Measurements from ENCODE around the gene ZBED2. TPM values are rescaled to one million over a fixed set of nuclear protein-coding genes. Genes with fewer than 3 reads are reported as not detected.
"Not testable (repeated sequence)": the region's sequence is repeated elsewhere in the genome, so short reads cannot be mapped to it uniquely, and the experiment has no call there.

ZBED2 gene
- total and polyA plus RNA-seq, 2 of the 8 experiments (the other 6 are each of a cell fraction or from before 2014, with no cell fraction given), result not detected

DNA sequence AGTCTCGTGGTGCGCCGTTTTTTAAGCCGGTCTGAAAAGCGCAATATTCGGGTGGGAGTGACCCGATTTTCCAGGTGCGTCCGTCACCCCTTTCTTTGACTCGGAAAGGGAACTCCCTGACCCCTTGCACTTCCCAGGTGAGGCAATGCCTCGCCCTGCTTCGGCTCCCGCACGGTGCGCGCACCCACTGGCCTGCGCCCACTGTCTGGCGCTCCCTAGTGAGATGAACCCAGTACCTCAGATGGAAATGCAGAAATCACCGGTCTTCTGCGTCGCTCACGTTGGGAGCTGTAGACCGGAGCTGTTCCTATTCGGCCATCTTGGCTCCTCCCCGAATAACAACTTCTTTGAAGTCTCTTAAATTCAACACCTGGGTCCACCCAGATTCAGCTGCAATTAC, 33.2 kb downstream of the ZBED2 start:
- H2BK5ac ChIP-seq (ENCODE audit: low read depth, low read length); H3K4me3 ChIP-seq (ENCODE audit: extremely low read depth in 1 of 4, insufficient read depth in 2 of 4, low read depth in 3 of 4, low read length in 4 of 4); H4K8ac ChIP-seq (ENCODE audit: extremely low read depth, insufficient read depth, low read length); H3K27me3 ChIP-seq (replicated peaks in 1 of 4; ENCODE audit: control insufficient read depth in 3 of 4, extremely low read depth in 1 of 4, insufficient read depth in 3 of 4, low read length in 3 of 4); H3K79me1 ChIP-seq (ENCODE audit: low read depth, low read length); H2BK20ac ChIP-seq (ENCODE audit: low read length); H3K27ac ChIP-seq (ENCODE audit: low read depth, low read length); H4K91ac ChIP-seq (replicated peaks; ENCODE audit: insufficient read length, low read length); H3K4me1 ChIP-seq (replicated peaks in 1 of 4; ENCODE audit: control insufficient read depth in 3 of 4, insufficient read depth in 4 of 4, low read length in 3 of 4); H2BK12ac ChIP-seq (ENCODE audit: low read depth, low read length); H3K79me2 ChIP-seq (ENCODE audit: control insufficient read depth in 1 of 2, insufficient read depth in 2 of 2, low read length in 2 of 2); H3K23me2 ChIP-seq (ENCODE audit: low read depth, low read length); H3K18ac ChIP-seq (ENCODE audit: extremely low read depth, low read length); H4K20me1 ChIP-seq (replicated peaks in 1 of 2; ENCODE audit: control insufficient read depth in 1 of 2, insufficient read depth in 2 of 2, low read length in 2 of 2); H3K9ac ChIP-seq (replicated peaks in 1 of 4; ENCODE audit: extremely low read depth in 1 of 4, low read depth in 3 of 4, low read length in 3 of 4); H3K14ac ChIP-seq (ENCODE audit: insufficient read length); H4K5ac ChIP-seq (ENCODE audit: insufficient read length, low read depth, low read length); H2AK5ac ChIP-seq (ENCODE audit: low read depth, low read length); H3K9me3 ChIP-seq (ENCODE audit: insufficient read depth in 2 of 2, low read depth in 1 of 2, low read length in 1 of 2); H2AFZ ChIP-seq (ENCODE audit: low read length); H3K23ac ChIP-seq (ENCODE audit: insufficient read length); H3K56ac ChIP-seq (replicated peaks; ENCODE audit: insufficient read length, low read depth, low read length); H3K36me3 ChIP-seq (ENCODE audit: control insufficient read depth in 2 of 4, insufficient read depth in 4 of 4, low read length in 3 of 4); H2BK120ac ChIP-seq (replicated peaks; ENCODE audit: low read depth, low read length); POLR2A ChIA-PET (ENCODE audit: partially characterized antibody); H3K4me2 ChIP-seq (ENCODE audit: insufficient read depth in 1 of 2, low read depth in 2 of 2, low read length in 2 of 2); CTCF ChIA-PET (ENCODE audit: partially characterized antibody); DNase-seq (ENCODE audit: low read depth in 1 of 2, low spot score in 2 of 2); H2BK15ac ChIP-seq (ENCODE audit: low read length); H3K4ac ChIP-seq (replicated peaks; ENCODE audit: insufficient read length, low read depth, low read length); FAIRE-seq: not testable (repeated sequence)
- 91% methylated on average over 15 of the region's 25 CpGs; no CpG with 5 or more reads in 1 of the 2 experiments for WGBS, 2 experiments (ENCODE audit: extremely low coverage in 1 of 2, insufficient coverage in 1 of 2, insufficient read length in 1 of 2, insufficient replicate concordance in 2 of 2, low coverage in 1 of 2, low lambda C conversion rate in 2 of 2, missing lambda C conversion rate in 1 of 2)

Data from H1 (cell line).